ENCODE data around the gene ANP32E.

The ANP32E gene

DNA sequence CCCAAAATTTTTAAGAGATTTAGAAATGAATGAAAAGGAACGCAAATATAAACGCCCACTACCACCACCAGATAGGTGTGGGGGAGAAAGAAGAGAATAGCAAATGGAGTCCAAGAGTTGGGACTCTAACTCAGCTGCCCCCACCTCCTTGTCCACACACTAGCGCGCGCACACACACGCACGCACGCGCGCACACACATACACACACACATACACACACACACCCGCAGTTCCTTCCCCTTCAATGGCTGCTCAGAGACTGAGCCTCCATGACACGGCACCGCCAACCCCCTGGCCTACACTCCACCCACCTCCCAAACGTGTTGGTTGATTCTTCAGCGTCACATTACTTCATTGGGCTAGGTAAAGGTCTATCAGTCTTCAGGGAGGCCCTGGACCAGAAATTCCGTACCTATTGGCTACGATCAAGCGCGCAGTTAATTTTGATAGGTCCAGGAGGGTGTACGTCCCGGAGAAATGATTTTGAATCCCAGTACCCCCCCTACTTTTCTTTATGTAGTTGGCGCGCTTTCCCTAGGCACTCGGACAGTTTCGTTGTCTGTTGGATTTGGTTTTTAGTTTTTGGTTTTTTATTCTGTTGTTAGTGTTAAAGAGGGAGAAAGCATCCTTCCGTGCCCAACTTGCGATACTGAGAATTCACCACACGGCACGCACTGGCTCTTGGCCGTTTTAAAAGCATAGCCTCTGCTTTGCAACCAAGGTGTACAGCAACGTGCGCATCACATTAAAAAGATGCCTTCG is at the start of gene ANP32E:
ANP32E (minus strand) TSS at position 261 of the 762 bp plus-strand sequence. CDS start 326 bp downstream, outside the sequence.
- peak; percentile 100 for DNase-seq
- in situ Hi-C loops (cut with MboI; ENCODE audit: low pct_unique_long_range_greater_than_20kb, low sequenced_read_pairs) = no loop called here

DNA sequence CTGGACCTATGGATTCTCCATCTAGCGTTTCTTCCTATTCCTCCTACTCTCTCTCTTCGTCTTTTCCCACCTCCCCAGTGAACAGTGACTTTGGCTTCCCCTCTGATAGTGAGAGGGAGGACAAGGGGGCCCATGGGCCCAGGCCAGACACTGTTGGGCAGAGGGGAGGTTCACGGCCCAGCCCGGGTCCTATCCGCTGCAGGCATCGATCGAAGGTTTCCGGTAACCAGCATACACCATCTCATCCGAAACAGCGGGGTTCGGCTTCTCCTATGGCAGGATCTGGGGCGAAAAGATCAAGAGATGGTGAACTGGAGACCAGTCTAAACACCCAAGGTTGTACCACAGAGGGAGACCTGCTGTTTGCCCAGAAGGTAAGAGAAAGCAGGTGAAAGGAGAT is 47.3 kb upstream of the ANP32E start:
- DNase-seq = no peak
- in situ Hi-C loops (cut with MboI; ENCODE audit: low pct_unique_long_range_greater_than_20kb, low sequenced_read_pairs) = no loop called here

DNA sequence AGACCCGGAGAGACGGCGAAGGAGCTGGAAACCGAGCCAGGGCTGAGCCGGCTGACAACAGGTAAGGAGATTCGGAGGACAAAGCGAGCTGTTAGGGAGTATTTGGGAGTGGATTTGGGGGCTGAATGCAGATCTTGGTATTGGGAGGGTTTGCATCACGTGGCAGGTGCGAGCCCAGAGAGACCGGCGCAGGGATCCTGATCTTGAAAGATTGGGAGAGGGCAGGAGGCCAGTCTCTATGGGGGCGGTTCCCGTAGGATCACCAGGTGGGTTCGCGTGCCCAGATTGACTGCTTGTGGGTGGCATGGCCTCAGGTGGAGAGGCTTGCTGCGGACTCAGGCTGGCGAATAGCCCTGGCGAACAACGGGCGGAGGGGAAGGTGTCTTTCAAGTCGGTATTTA is 46.6 kb upstream of the ANP32E start:
- in situ Hi-C loops (cut with MboI; ENCODE audit: low pct_unique_long_range_greater_than_20kb, low sequenced_read_pairs) = no loop called here
- no peak for DNase-seq

DNA sequence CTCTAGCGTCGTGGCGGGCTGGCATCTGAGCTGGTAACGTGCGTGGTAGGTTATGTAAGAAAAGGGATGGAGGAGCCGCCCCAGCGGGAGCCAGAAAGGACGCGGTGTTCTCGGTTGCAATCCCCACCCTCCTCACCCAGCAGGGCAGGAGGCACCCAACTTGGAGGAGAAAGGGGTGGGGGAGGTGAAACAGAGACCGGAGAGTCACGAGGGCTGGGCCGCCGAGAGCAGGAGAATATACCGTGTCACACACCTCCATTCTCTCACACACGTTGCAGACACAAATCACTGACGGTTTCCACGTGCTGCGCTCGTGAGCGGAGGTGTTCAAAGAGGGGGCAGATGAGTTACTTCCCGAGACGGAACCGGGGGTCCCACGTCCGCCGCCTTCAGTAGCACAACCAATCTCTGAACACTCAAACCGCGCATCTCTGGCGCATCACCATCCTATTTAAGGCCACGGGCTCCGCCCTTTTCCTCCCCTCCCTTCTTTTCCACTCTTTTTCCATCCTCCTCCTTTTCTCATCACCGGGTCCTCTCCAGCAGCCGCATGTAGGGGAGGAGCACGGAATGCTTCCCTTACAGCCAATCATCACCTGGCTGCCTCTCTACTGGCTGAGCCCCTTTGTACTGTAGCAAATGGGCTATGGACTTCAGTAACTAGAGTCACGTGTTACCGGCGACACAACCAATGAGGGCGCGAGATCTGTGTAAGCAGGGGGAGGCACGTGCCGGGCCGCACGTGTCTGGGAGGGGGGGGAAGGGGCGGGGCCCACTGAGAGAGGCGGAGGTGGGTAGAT is 46.0 kb upstream of the ANP32E start, which contains the start of gene CIART:
CIART (plus strand) TSS at position 797 of the 800 bp plus-strand sequence. CDS start 714 bp downstream, outside the sequence.
- in situ Hi-C loops (cut with MboI; ENCODE audit: low pct_unique_long_range_greater_than_20kb, low sequenced_read_pairs) = no loop called here
- DNase-seq = no peak

DNA sequence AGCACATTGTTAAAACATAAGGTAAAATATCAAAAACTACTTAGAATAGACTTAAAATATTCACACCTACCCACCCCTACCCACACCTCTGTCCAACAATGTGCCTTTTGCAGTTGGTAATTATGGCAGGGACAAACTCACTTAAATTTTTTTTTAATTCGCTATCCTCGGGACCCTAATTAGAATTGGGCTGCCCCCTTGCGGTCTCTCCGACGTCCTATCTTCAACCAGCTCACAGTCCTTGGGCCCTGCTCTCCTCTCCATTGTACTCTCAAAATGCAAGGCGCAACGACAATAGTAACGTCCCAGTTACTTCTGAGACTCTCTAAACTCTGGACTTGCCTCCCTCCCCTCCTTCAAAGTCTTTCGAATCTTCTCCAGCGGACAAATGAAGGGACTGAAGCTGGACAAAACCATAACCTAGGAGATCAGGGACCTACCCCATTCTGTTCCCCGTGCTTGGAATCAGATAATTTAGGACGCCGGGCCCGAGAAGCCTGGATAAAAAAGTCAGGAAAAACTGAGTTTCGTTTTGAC is 45.4 kb upstream of the ANP32E start:
- peak; percentile 75 for DNase-seq
- in situ Hi-C loops (cut with MboI; ENCODE audit: low pct_unique_long_range_greater_than_20kb, low sequenced_read_pairs) = no loop called here

DNA sequence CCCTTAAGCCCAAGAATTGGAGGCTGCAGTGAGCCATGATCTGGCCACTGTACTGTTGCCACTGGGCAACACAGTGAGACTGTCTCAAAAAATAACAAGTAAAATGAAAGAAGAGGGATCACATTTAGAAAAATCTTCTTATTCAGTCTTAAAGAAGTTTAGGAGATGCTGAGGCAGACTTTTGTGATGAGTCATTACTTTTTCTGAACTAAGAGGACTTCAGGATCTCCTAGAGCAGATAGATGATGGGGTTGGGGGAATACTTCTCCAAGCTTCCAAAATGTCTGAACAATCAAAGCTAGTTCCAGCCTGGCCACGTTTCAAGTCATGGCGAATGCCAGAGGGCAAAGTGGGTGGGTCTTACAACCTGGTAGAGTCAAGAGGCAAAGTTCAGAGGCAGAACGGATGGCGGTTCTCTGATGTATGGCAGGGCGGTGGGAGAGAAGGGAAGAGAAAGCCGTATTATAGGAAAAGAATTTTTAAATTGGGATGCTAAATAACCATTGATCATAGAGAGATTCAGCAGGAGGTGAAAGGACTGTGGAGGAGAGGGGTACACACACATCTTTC is 44.3 kb upstream of the ANP32E start:
- in situ Hi-C loops (cut with MboI; ENCODE audit: low pct_unique_long_range_greater_than_20kb, low sequenced_read_pairs) = no loop called here
- DNase-seq = no peak

DNA sequence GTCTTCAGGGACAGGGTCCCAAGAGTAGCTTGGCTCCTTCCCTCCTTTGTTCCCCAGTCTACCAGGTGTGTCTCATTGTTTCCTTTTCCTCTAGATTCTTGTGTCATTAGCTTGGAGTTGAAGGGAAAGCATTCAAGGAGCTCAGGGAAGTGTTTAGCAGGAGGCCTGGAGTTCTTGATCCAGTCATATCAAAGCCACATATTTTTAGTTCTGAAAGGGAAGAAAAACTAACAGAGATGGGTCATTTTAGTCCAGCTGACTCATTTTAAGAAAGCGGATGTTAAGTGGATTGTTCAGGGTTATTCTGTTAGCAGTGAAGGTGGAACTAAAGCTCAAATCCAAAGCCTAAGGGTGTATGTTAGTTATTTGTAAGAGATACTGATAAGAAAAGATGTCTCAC is 37.4 kb upstream of the ANP32E start:
- in situ Hi-C loops (cut with MboI; ENCODE audit: low pct_unique_long_range_greater_than_20kb, low sequenced_read_pairs) = no loop called here
- DNase-seq = no peak

DNA sequence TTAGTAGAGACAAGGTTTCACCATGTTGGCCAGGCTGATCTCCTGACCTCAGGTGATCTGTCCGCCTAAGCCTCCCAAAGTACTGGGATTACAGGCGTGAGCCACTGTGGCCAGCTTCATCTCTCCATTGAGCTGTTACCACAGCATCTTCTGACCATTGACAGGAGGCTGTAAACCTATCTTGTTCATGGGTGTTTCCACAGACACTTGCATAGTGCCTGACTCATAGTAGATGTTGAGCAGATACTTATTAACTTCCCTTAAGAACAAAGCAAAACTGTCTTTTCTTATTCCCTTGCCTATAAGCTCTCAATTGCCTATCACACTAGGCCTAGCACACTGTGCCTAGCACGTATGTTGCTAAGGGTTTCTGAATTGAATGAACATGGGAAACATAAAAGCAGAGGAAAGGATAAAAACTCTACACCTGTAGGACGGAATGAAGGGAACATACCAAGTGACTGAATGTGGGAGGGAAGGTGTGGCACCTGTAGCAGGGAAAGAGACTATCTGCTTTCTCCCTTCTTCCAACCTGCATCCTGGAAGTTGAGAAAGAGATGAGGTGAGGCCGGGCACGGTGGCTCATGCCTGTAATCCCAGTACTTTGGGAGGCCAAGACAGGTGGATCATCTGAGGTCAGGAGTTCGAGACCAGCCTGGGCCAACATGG is 35.5 kb upstream of the ANP32E start:
- in situ Hi-C loops (cut with MboI; ENCODE audit: low pct_unique_long_range_greater_than_20kb, low sequenced_read_pairs) = no loop called here
- no peak for DNase-seq

DNA sequence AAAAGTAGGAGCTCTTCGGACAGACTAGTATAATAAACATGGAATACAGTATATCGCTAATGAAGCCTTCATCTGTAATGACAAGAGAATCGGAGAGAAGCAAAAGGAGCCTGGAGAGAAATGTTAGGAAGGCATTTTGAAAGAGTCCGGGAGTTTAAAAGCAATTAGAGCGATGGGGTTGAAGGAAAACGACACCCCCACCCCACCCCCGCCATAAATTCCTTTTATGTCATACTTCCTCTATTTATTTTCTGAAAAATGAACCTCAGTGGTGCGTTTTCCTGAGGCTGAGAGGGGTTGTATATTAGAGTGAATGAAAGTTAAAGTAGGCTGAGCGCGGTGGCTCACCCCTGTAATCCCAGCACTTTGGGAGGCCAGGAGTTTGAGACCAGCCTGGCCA is 33.5 kb upstream of the ANP32E start:
- in situ Hi-C loops (cut with MboI; ENCODE audit: low pct_unique_long_range_greater_than_20kb, low sequenced_read_pairs) = no loop called here
- no peak for DNase-seq

DNA sequence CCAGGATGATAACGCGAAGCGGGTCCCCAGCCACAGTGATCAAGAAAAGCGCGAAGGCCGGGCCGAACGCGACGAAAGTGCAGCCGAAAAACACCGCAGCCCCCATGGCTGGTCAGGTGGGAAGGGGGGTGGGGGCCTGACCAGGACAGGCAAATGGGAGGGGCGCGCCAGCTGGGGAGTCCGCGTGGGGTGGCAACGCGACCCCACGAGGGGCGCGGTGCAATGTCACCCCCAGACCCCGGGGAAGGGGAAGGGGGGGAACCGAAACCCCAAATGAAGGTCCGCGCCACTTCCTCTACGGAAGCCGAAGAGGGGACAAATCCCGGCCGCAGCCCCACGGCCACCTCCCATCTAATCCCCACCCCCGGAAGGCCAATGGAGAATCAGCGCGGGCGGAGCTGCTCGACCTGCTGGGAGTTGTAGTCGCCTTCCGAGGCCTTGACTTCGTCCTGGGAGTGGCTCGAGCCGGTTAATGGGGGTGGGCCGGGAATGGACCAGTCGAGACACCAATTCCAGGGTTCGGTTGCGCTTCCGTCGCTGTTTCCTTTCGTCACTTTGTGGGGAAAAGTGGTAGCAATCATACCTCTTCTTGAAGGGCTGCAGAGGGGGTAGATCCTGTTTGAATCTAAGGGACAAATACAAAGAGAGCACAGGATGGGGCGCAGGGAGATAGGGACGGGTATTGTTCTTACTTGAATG is 32.9 kb upstream of the ANP32E start, which contains the start of gene APH1A:
APH1A (minus strand) TSS at position 312 of the 699 bp plus-strand sequence; CDS start at position 106, 206 bp downstream.
- in situ Hi-C loops (cut with MboI; ENCODE audit: low pct_unique_long_range_greater_than_20kb, low sequenced_read_pairs) = no loop called here
- DNase-seq = peak; percentile 97

DNA sequence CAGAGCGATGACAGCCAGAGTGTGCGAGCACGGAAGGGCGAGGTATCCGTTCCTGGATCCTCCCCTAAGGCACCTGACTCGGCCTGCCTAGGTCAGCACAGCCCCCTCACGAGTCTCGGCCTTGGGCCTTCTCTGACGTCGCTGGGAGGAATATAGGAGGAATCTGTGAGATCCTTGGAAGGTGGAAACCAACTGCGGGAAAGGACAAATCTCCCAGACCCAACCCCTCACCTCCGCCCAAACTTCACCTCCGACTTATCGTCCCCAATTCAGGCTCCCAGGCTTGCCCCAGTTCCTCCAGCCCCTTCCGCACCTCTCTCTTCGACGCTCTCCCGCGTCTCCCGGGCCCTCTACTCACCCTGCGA is 32.4 kb upstream of the ANP32E start:
- in situ Hi-C loops (cut with MboI; ENCODE audit: low pct_unique_long_range_greater_than_20kb, low sequenced_read_pairs) = no loop called here
- DNase-seq = peak; percentile 28

DNA sequence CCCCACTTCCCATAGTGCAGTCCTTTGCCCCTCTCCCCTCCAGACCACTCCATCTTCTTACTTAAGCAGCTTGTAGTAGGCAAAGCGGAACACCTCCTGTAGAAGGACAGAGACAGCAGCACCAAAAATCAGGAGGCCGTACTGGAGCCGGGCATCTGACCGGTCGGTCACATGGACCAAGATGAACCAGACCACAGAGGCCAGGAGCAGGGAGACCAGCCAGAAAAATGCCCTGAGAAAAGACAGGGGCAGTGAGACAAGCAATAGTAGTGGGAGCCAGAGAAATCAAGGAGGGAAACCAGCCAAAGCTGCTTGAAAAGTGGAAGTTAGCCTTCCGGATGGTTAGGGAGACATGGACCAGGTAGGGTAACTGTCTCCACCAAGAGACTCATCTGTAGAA is 32.0 kb upstream of the ANP32E start:
- no peak for DNase-seq
- in situ Hi-C loops (cut with MboI; ENCODE audit: low pct_unique_long_range_greater_than_20kb, low sequenced_read_pairs) = no loop called here

DNA sequence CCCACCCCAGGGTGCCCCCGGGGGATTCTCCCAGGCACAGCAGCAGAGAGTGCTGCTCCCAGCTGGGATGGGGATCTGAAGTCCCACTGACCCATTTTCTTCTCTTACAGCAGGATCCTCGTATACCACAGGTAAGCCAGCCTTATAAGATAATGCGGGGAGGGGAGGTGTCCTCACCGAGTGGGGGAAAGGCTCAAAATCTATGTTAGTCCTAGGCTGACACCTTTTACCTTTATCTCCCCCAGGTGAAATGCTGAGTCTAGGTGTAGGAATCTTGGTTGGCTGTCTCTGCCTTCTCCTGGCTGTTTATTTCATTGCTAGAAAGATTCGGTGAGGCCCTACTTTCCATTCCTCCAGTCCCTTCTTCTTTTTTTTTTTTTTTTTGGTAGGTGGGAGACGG is 27.6 kb upstream of the ANP32E start:
- DNase-seq = no peak
- in situ Hi-C loops (cut with MboI; ENCODE audit: low pct_unique_long_range_greater_than_20kb, low sequenced_read_pairs) = no loop called here

DNA sequence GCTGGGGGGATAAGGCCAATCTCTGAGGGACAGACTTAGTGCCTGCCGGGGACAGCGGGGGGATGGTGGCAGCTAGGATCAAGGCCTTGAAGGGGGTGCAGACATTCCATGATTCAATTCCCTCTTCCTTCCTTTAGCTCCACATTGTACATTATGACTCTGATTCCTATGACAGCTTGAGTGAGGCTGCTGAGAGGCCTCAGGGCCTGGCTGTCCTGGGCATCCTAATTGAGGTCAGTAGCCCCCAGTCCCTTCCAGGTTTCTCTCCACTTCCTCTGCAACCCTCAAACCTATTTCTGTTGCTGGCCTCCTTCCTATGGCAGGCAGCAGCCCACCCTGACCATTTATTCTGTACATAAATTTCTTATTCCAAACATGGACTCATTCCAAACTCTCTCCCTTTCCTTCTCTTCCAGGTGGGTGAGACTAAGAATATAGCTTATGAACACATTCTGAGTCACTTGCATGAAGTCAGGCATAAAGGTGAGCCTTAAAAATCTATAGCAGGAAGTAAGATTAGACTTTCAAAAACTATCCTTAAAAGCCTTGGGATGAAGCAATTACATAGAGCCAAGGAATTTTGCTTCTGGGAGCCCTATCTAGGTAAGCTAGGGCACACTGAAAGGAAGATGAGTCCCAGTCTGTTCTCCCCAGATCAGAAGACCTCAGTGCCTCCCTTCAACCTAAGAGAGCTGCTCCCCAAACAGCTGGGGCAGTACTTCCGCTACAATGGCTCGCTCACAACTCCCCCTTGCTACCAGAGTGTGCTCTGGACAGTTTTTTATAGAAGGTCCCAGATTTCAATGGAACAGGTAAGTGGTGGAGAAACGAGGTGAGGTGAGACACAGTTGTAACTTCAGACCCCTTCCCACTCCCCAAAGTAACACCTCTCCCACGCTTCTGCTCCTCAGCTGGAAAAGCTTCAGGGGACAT is 26.7 kb upstream of the ANP32E start:
- DNase-seq = no peak
- in situ Hi-C loops (cut with MboI; ENCODE audit: low pct_unique_long_range_greater_than_20kb, low sequenced_read_pairs) = no loop called here

DNA sequence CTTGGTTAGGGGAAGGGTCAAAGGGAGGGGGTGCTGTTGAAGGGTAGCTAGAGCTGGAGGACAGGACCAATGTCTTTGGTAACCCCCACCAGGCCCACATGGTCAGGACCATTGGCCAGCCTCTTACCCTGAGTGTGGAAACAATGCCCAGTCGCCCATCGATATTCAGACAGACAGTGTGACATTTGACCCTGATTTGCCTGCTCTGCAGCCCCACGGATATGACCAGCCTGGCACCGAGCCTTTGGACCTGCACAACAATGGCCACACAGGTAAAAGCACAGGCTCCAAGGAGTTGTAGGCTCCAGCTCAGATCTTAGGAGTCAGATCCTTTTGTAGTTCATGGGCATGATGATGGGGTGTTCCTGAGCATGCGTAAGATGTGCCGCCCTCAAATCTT is 25.5 kb upstream of the ANP32E start:
- no peak for DNase-seq
- in situ Hi-C loops (cut with MboI; ENCODE audit: low pct_unique_long_range_greater_than_20kb, low sequenced_read_pairs) = no loop called here

DNA sequence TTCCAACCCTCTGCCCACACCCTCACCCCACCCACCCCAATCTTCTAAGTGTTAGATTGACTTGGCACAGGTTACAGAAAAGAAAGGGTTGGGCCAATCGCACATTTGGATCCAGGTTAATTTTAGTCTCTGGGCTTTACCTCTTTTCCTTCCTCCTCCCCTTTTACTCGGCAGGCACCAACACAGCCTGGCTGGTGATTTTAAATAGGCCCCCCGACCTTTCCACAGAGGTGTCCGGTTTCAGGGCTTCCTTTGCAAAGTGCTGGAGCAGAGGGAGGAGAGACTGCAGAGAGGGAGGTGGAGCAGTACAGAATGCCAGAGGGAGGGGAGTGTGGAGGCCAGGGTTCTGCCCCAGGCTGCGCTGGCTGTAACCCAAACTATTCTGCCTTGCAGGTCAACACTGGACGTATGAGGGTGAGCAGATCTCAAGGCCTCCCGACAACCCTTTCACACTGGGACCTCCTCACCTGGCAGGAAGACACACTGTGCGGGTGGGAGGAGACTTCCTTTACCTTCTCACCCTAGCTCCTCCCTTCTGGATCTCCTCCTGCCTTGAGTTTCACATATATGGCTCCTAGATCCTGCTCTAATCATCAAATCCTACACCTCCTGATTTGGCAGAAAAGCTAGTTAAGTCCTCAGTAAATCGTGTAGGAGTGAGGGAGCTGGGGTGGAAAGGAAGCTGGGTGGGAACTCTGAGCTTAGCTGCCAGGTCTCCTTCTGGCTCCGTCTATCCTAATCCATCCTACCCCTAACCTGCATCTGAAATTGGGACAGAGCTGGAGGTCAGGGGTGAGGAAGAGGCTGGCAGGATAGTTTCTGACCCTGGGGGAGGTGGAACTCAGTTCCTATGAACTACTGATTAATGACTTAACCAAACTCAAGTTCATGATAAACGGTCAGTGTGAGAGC is 24.1 kb upstream of the ANP32E start:
- DNase-seq = peak; percentile 62
- in situ Hi-C loops (cut with MboI; ENCODE audit: low pct_unique_long_range_greater_than_20kb, low sequenced_read_pairs) = no loop called here

DNA sequence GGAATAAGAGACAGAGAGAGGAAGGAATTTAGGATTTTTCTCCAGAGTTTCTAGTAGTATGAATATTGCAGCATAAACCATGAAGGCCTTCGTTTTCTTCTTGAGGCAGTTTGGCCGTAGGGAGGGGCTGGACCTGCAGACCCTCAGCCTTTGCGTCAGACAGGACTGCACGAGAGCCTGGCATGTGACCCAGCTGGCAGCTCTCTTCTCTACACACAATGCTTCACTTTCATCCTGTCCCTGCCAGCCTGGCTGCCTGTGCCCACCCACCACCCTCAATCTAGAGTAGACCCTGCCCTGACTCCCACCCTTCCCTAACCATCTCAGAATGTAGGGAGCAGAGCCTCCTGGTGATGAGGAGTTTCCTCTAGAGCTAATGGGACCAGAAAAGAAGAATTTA is 23.3 kb upstream of the ANP32E start:
- no peak for DNase-seq
- in situ Hi-C loops (cut with MboI; ENCODE audit: low pct_unique_long_range_greater_than_20kb, low sequenced_read_pairs) = no loop called here

All from KBM-7 (cell line).